Astrocyte (in vitro differentiated cells and primary cell): ENCODE data around the gene BTNL9.

Experiments
- EZH2 ChIP-seq: IDR thresholded peaks from 2 replicates; pipeline ENCODE4 v1.6.1; 2012; ENCODE audit warnings: mild to moderate bottlenecking, low read length, inconsistent platforms; ENCODE audit not compliant: insufficient read depth
- TF ChIP-seq, protein P1 (sequence below): IDR thresholded peaks from 2 replicates; pipeline ENCODE4 v1.5.1; 2011; ENCODE audit warnings: low read depth, mild to moderate bottlenecking, inconsistent platforms, low read length, moderate library complexity; ENCODE audit not compliant: insufficient read depth

DNA sequence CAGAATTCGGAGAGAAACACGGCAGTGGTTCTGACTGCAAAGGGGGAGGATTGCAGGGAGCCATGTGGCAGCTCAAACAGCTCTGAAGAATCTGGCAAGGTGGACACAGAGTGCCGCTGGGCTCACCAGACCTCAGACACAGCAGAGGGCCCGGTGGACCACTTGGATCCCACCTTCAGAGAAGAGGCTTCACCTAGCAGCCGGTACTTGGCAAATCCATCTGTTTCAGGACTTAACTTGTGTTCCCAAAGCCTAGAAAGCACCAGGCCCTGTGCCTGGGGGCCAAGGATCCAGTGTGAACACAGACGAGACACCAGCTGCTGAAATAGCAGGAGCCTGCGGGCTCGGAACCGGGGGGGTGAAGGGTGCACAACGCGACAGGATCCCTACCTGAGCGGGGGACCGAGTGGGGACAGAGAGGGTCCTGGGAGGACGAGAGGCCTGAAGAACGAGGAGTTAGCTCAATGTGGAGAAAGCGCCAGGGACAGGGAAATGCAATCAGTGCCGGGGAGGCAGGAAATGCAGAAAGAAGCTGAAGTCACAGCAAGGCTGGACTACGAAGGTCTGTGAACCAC, 44.6 kb downstream of the BTNL9 start:
- TF ChIP-seq, protein P1, sequence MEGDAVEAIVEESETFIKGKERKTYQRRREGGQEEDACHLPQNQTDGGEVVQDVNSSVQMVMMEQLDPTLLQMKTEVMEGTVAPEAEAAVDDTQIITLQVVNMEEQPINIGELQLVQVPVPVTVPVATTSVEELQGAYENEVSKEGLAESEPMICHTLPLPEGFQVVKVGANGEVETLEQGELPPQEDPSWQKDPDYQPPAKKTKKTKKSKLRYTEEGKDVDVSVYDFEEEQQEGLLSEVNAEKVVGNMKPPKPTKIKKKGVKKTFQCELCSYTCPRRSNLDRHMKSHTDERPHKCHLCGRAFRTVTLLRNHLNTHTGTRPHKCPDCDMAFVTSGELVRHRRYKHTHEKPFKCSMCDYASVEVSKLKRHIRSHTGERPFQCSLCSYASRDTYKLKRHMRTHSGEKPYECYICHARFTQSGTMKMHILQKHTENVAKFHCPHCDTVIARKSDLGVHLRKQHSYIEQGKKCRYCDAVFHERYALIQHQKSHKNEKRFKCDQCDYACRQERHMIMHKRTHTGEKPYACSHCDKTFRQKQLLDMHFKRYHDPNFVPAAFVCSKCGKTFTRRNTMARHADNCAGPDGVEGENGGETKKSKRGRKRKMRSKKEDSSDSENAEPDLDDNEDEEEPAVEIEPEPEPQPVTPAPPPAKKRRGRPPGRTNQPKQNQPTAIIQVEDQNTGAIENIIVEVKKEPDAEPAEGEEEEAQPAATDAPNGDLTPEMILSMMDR: no peak
- TF ChIP-seq EZH2: no peak
